ENCODE data around the gene OR2V2. TPM values are rescaled to one million over a fixed set of nuclear protein-coding genes. Genes with fewer than 3 reads are reported as not detected.
"Not testable (repeated sequence)": the region's sequence is repeated elsewhere in the genome, so short reads cannot be mapped to it uniquely, and the experiment has no call there.

Gene OR2V2
- total RNA-seq, 1 experiment from 2014 or later = not detected

DNA sequence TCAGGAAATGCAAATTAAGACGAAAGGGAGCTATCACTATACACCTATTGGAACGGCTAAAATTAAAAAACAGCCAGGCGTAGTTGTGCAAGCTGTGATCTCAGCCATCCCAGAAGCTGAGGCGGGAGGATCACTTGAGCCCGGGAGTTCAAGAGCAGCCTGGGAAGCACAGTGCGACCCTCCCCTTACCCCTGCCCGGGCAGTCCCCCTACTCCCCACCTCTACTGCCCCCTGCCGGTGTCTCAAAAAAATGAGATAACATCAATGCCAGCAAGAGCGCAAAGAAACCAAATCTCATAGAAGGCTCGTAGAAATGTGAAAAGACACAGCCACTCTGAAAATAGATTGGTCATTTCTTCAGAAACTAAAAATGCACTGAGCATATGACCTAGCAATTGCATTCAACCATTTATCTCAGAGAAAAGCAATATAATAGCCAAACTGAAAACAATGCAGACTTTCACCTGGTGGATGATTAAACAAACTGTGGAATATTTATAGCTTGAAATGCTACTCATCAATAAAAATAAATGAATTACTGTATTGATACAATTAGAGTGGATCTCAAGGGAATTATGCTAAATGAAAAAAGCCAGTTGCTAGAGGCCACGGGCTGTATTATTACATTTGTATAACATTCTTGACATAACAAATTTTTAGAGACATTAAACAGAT, 20.6 kb downstream of the OR2V2 start:
- Histone ChIP-seq H3K4me1 (ENCODE audit: insufficient read depth, low read length, poor library complexity, severe bottlenecking) (no peaks in the 10 kb centered on the region), H3K27me3 (replicated peaks; ENCODE audit: insufficient read depth, low read depth, low read length, poor library complexity) (no peaks in the 10 kb centered on the region), H3K4me3 (ENCODE audit: low read depth, low read length, poor library complexity, severe bottlenecking) (no peak overlapping the region), H3K27ac (ENCODE audit: low read depth, low read length, poor library complexity, severe bottlenecking) (no peak overlapping the region), H3K9me3 (ENCODE audit: low read depth, low read length, poor library complexity, severe bottlenecking) (no peaks in the 10 kb centered on the region), H3K36me3 (ENCODE audit: insufficient read depth, low read length, poor library complexity, severe bottlenecking) (no peaks in the 10 kb centered on the region)
- TF ChIP-seq EZH2 (IDR thresholded peaks at IDR 0.05; ENCODE audit: borderline replicate concordance, low read depth, low read length, poor library complexity, severe bottlenecking) = no peak
- TF ChIP-seq, protein P1, sequence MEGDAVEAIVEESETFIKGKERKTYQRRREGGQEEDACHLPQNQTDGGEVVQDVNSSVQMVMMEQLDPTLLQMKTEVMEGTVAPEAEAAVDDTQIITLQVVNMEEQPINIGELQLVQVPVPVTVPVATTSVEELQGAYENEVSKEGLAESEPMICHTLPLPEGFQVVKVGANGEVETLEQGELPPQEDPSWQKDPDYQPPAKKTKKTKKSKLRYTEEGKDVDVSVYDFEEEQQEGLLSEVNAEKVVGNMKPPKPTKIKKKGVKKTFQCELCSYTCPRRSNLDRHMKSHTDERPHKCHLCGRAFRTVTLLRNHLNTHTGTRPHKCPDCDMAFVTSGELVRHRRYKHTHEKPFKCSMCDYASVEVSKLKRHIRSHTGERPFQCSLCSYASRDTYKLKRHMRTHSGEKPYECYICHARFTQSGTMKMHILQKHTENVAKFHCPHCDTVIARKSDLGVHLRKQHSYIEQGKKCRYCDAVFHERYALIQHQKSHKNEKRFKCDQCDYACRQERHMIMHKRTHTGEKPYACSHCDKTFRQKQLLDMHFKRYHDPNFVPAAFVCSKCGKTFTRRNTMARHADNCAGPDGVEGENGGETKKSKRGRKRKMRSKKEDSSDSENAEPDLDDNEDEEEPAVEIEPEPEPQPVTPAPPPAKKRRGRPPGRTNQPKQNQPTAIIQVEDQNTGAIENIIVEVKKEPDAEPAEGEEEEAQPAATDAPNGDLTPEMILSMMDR (conservative IDR thresholded peaks at IDR 0.05; ENCODE audit: low read depth, low read length) = peak; percentile 64
- DNase-seq (ENCODE audit: low spot score) = peak; percentile 49
- BruUV-seq (replicated peaks) = no TSS peak
- ChIA-PET CTCF (interaction anchor here (0.5 to 1.0 kb wide), 2 partner anchors 16 to 40 kb away, joined by 5 read pairs; no protein-coding TSS in a partner anchor), POLR2A (ENCODE audit: low non-redundant PET) (no interaction called here)
- intact Hi-C loops (cut with micrococcal nuclease; ENCODE audit: unreplicated experiment) = no loop called here

DNA sequence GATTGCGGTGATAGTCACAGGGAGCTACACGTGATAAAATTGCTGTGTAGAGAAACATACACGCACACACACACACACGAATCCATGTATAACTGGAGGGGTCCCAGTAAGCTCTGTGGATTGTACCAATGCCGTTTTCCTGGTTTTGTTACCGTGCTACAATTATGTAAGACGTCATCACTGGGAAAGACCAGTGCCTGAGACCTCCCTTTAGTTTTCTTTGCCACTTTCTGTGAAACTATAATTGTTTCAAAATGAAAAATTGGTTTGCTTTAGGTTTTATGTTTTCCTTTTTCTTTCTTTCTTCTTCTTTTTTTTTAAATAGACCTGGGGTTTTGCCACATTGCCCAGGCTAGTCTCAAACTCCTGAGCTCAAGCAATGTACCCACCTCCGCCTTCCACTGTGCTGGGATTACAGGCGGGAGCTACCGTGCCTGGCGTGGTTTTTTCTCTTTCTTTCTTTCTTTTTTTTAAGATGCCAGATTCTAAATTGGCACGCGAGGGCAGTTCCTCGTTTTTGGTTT, 21.3 kb downstream of the OR2V2 start:
- H3K4me3 ChIP-seq (ENCODE audit: low read depth, low read length, poor library complexity, severe bottlenecking) = no peak overlapping the region
- TF ChIP-seq, protein P1 (conservative IDR thresholded peaks at IDR 0.05; ENCODE audit: low read depth, low read length) = no peak
- TF ChIP-seq EZH2 (IDR thresholded peaks at IDR 0.05; ENCODE audit: borderline replicate concordance, low read depth, low read length, poor library complexity, severe bottlenecking) = no peak
- intact Hi-C loops (cut with micrococcal nuclease; ENCODE audit: unreplicated experiment) = no loop called here
- H3K9me3 ChIP-seq (ENCODE audit: low read depth, low read length, poor library complexity, severe bottlenecking) = no peaks in the 10 kb centered on the region
- ChIA-PET CTCF (interaction anchor here (0.5 kb wide), 1 partner anchor 39 kb away, joined by 5 read pairs; no protein-coding TSS in a partner anchor), POLR2A (ENCODE audit: low non-redundant PET) (no interaction called here)
- no peak for DNase-seq (ENCODE audit: low spot score)
- H3K27me3 ChIP-seq (replicated peaks; ENCODE audit: insufficient read depth, low read depth, low read length, poor library complexity) = no peaks in the 10 kb centered on the region
- no peaks in the 10 kb centered on the region for H3K4me1 ChIP-seq (ENCODE audit: insufficient read depth, low read length, poor library complexity, severe bottlenecking)
- BruUV-seq (replicated peaks) = no TSS peak
- H3K36me3 ChIP-seq (ENCODE audit: insufficient read depth, low read length, poor library complexity, severe bottlenecking) = no peaks in the 10 kb centered on the region
- no peak overlapping the region for H3K27ac ChIP-seq (ENCODE audit: low read depth, low read length, poor library complexity, severe bottlenecking)

DNA sequence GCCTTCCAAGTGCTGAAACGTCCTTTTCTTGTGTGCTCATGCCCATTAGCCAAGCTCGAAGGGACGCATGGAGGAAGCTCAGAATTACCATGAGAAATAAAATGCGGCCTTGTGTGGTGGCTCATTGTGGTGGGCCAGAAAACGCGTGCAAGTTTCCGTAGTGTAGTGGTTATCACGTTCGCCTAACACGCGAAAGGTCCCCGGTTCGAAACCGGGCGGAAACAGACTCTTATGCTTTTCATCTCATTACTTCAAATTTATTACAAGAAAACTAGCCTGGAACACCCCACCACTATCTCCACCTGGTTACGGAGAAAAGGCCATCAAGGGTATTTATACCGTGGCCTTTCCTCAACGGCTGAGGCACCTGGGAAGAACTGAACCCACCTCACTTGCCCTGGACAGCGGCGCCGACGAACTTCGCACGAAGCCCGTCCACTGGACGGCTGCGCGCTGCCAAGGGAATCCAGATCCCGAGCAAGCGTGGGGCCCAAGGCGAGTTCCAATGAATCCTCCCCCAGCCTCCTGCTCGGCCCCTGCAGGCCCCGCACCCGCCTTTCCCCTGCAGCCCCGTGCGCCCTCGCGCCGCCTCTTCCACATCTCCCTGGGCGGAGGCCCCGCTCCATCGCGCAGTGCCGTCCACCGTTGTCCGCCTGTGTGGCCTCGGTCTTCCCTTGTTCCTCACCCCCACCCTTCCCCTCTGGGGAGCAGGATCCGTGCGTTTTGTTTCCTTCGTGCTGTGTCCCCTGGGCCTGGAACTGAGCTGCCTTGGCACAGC, 22.3 kb downstream of the OR2V2 start:
- H3K4me1 ChIP-seq (ENCODE audit: insufficient read depth, low read length, poor library complexity, severe bottlenecking); H3K36me3 ChIP-seq (ENCODE audit: insufficient read depth, low read length, poor library complexity, severe bottlenecking); H3K9me3 ChIP-seq (ENCODE audit: low read depth, low read length, poor library complexity, severe bottlenecking); H3K27ac ChIP-seq (ENCODE audit: low read depth, low read length, poor library complexity, severe bottlenecking); CTCF ChIA-PET; H3K27me3 ChIP-seq (replicated peaks; ENCODE audit: insufficient read depth, low read depth, low read length, poor library complexity); POLR2A ChIA-PET (ENCODE audit: low non-redundant PET); intact Hi-C loops (cut with micrococcal nuclease; ENCODE audit: unreplicated experiment): not testable (repeated sequence)
- TSS peak; percentile 99 for BruUV-seq (replicated peaks)
- peak overlapping the region; percentile 24 for H3K4me3 ChIP-seq (ENCODE audit: low read depth, low read length, poor library complexity, severe bottlenecking)
- peak; percentile 77 for DNase-seq (ENCODE audit: low spot score)
